Stimulated activated CD4-positive, alpha-beta T cell treated with anti-CD3 and anti-CD28 coated beads, Interleukin-2, amount 100 ng/mL, for 24 hours (primary cell): Measurements from ENCODE around the gene PCSK4.
"Not testable (repeated sequence)": the region's sequence is repeated elsewhere in the genome, so short reads cannot be mapped to it uniquely, and the experiment has no call there.

ENCODE experiments used
- DNase-seq, 2 donors: peaks; one replicate each; pipeline ENCODE4 v3.0.0-alpha.2; 2020

Gene PCSK4

GRCh38 chr19:1486720-1487575 lies 3.2 kb downstream of the PCSK4 start:
- no peak for DNase-seq

GRCh38 chr19:1483979-1484428 lies 6.1 kb downstream of the PCSK4 start:
- DNase-seq = no peak

- no peak for DNase-seq
Observed at GRCh38 chr19:1483131-1483978, 6.8 kb downstream of the PCSK4 start.

- no peak for DNase-seq
Observed at GRCh38 chr19:1482361-1483130, 7.6 kb downstream of the PCSK4 start.

GRCh38 chr19:1481893-1482360 lies 8.2 kb downstream of the PCSK4 start:
- DNase-seq = no peak

GRCh38 chr19:1481224-1481892 lies 8.8 kb downstream of the PCSK4 start:
- no peak for DNase-seq

- DNase-seq = peak; percentile 94
Observed at GRCh38 chr19:1478934-1479707, 11.0 kb downstream of the PCSK4 start, which contains the start of gene C19orf25. Gene C19orf25, minus strand, starts transcription at chr19:1479215. Its CDS starts 312 bp downstream, at chr19:1478903.

GRCh38 chr19:1477056-1477455 lies 13.1 kb downstream of the PCSK4 start:
- DNase-seq = not testable (repeated sequence)

- no peak for DNase-seq
Observed at GRCh38 chr19:1475751-1476437, 14.3 kb downstream of the PCSK4 start.

- no peak for DNase-seq
Observed at GRCh38 chr19:1474765-1475351, 15.3 kb downstream of the PCSK4 start.

- DNase-seq = no peak
Observed at GRCh38 chr19:1474011-1474764, 16.0 kb downstream of the PCSK4 start.

- DNase-seq = no peak
Observed at GRCh38 chr19:1473085-1473851, 16.9 kb downstream of the PCSK4 start.

- no peak for DNase-seq
Observed at GRCh38 chr19:1472231-1473084, 17.7 kb downstream of the PCSK4 start.

GRCh38 chr19:1471515-1472160 lies 18.5 kb downstream of the PCSK4 start:
- DNase-seq = no peak

- DNase-seq = peak in 1 of 2 donors; percentile 49
Observed at GRCh38 chr19:1471010-1471514, 19.1 kb downstream of the PCSK4 start.

GRCh38 chr19:1470305-1471009 lies 19.7 kb downstream of the PCSK4 start:
- DNase-seq = peak; percentile 75 to 81

- DNase-seq = no peak
Observed at GRCh38 chr19:1470055-1470304, 20.2 kb downstream of the PCSK4 start.
